IPS-15b (cell line): ENCODE results near the gene BTBD16.

ENCODE experiments used
- H3K27me3 ChIP-seq: one replicate; pipeline ENCODE4 v1.6.1; 2013; ENCODE audit warnings: low read length; ENCODE audit not compliant: control insufficient read depth, insufficient read depth
- H3K36me3 ChIP-seq: one replicate; pipeline ENCODE4 v1.6.1; 2013; ENCODE audit warnings: low read length; ENCODE audit not compliant: control insufficient read depth, insufficient read depth
- H3K4me1 ChIP-seq: one replicate; pipeline ENCODE4 v1.6.1; 2013; ENCODE audit warnings: mild to moderate bottlenecking, low read length; ENCODE audit not compliant: control insufficient read depth, insufficient read depth
- H3K4me3 ChIP-seq: one replicate; pipeline ENCODE4 v1.5.1; 2013; ENCODE audit warnings: low read depth, low read length
- H3K9ac ChIP-seq: one replicate; pipeline ENCODE4 v1.6.1; 2013; ENCODE audit warnings: low read depth, mild to moderate bottlenecking, low read length
- H3K9me3 ChIP-seq: one replicate; pipeline ENCODE4 v1.6.1; 2013; ENCODE audit warnings: mild to moderate bottlenecking, low read length; ENCODE audit not compliant: control insufficient read depth, insufficient read depth

Gene BTBD16

GRCh38 chr10:122280156-122280555, 9.1 kb downstream of the BTBD16 start:
- Histone ChIP-seq H3K36me3 (no peaks in the 10 kb centered on the region), H3K9me3 (no peaks in the 10 kb centered on the region), H3K9ac (no peak overlapping the region), H3K27me3 (no peaks in the 10 kb centered on the region), H3K4me3 (no peak overlapping the region), H3K4me1 (peaks cover 2% of the 10 kb centered on the region)

DNA sequence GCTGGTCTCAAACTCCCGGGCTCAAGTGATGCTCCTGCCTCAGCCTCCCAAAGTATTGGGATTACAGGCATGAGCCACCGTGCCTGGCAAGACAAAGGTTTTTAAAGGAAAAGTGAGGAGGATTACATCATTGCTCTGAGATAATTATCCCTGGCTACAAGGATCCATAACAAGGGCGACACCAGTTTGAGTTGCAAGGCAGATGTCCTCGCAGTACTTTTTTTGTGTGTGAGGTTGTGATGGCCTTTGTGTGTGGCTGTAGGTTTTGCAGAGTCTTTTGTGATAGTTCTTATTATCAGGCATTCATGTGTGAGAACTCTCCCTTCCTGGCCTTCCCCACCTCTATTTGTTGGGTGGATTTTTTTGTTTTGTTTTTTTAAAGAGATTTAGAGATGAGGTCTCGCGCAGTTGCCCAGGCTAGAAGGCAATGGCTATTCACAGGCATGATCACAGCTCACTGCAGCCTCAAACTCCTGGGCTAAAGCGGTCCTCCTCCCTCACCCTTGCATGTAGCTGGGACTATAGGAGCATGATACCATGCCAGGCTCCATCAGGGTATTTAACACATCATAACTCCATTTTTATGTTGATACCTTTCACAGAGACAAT, 10.0 kb downstream of the BTBD16 start:
- Histone ChIP-seq H3K4me1 (peaks cover 2% of the 10 kb centered on the region), H3K9me3 (no peaks in the 10 kb centered on the region), H3K4me3 (no peak overlapping the region), H3K27me3 (no peaks in the 10 kb centered on the region), H3K9ac (no peak overlapping the region), H3K36me3 (no peaks in the 10 kb centered on the region)

GRCh38 chr10:122281751-122282150, 10.7 kb downstream of the BTBD16 start:
- peaks cover 2% of the 10 kb centered on the region for H3K4me1 ChIP-seq
- H3K27me3 ChIP-seq = no peaks in the 10 kb centered on the region
- H3K36me3 ChIP-seq = no peaks in the 10 kb centered on the region
- no peaks in the 10 kb centered on the region for H3K9me3 ChIP-seq
- H3K9ac ChIP-seq = no peak overlapping the region
- H3K4me3 ChIP-seq = no peak overlapping the region

DNA sequence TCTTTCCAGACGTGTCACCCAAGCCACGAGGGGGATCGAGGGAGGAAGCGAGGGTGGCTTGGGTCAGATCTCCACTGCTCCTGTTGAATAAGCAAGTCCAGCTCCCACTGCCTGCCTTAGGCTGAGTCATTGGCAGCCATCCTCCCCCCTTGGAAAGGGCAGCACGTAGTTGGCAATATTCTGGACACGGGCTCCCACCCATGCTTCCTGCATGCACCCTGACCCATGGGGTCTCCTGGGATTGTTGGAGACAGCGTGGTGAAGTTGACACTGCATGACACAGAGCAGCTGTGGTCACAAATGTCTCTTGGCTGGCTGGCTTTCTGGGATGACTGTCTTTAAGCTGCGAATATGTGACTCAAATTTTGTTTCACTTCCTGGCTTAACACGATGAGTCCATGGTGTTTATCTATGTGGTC, 11.2 kb downstream of the BTBD16 start:
- Histone ChIP-seq H3K9ac (no peak overlapping the region), H3K4me1 (peaks cover 2% of the 10 kb centered on the region), H3K27me3 (no peaks in the 10 kb centered on the region), H3K4me3 (no peak overlapping the region), H3K9me3 (no peaks in the 10 kb centered on the region), H3K36me3 (no peaks in the 10 kb centered on the region)

GRCh38 chr10:122282909-122283308, 11.8 kb downstream of the BTBD16 start:
- peaks cover 2% of the 10 kb centered on the region for H3K4me1 ChIP-seq
- no peak overlapping the region for H3K9ac ChIP-seq
- H3K27me3 ChIP-seq = no peaks in the 10 kb centered on the region
- no peak overlapping the region for H3K4me3 ChIP-seq
- no peaks in the 10 kb centered on the region for H3K9me3 ChIP-seq
- no peaks in the 10 kb centered on the region for H3K36me3 ChIP-seq

DNA sequence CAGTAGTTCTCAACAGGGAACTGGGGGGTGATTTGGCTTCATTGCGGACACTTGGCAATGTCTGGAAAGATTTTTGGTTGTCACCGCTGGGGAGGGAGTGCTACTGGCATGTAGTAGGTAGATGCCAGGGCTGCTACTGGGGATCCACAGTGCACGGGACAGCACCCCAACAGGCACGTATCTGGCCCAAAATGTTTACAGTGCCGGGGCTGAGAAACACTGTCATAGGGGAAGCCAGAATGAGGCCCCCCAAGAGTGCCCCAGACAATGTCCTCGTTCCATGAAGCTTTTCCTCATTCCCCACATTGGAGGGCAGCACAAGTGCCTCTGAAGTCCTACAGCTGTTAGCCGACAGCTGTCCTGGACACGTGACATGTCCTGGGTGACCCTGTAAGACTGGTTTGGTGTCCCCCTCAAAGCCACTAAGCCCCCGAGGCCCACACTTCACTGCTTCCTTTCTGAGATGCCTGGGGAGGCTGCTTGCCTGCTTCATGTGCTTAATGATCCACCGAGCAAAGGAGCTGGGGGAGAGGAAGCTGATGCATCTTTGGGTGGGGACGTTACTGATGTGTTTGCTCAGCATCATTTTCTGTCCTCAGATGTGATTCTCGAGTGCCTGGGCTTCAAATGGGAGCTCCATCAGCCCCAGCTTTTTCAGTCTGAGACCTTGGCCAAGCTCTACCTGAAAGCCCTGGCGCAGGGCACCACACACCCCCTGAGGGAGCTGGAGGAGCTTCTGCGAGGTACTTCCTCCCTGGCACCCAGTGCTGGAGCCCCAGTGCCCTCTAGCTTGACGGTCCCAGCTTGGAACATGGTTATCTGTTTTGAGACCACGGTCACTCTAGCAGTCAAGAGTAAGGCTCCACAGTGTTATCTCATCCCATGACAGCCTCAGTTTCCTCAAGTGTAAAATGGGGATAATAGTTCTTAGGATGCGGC, 14.7 kb downstream of the BTBD16 start:
- no peaks in the 10 kb centered on the region for H3K36me3 ChIP-seq
- H3K4me3 ChIP-seq = no peak overlapping the region
- H3K9me3 ChIP-seq = no peaks in the 10 kb centered on the region
- H3K4me1 ChIP-seq = peaks cover 2% of the 10 kb centered on the region
- no peak overlapping the region for H3K9ac ChIP-seq
- H3K27me3 ChIP-seq = no peaks in the 10 kb centered on the region

DNA sequence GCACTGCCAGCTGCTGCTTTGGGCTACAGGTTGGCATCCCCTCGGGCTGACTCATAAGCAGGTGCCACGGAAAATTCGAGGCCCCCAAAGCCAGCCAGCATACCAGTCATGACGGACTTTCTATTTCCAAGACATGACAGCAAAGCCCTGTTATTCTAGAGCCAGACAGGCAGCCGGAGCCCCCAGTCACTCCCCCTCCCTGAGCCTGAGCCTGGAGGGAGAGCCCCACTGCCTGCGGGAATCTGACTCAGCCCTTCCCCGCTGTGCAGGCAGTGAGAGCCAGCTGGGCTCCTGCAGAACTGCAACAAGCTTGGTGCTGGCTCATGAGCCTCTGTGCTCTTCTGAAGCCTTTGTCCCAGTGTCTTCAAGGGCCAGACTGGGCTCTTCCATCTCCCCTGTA, 15.8 kb downstream of the BTBD16 start:
- no peak overlapping the region for H3K9ac ChIP-seq
- H3K9me3 ChIP-seq = no peaks in the 10 kb centered on the region
- H3K4me1 ChIP-seq = peaks cover 2% of the 10 kb centered on the region
- H3K27me3 ChIP-seq = no peaks in the 10 kb centered on the region
- H3K36me3 ChIP-seq = no peaks in the 10 kb centered on the region
- no peak overlapping the region for H3K4me3 ChIP-seq

GRCh38 chr10:122287570-122287969, 16.5 kb downstream of the BTBD16 start:
- no peak overlapping the region for H3K4me3 ChIP-seq
- H3K4me1 ChIP-seq = peaks cover 2% of the 10 kb centered on the region
- no peaks in the 10 kb centered on the region for H3K36me3 ChIP-seq

DNA sequence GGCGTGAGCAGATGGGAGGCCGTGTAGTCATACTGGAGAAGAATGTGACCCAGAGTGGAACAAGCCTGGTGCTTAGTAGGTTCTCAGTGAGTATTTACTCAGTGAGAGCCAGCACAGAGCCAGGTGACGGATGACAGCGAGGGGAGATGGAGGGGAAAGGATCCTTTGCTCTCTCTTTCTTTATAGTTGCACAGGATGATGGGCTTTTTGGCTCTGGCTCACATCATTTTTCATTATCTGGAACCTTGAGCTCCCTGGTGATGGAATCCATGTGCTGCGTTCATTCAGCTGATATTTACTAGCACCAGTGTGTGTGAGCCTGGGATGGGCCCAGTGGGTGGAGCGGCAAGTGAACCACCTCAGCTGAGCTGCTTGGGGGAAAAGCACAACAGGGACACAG, 17.2 kb downstream of the BTBD16 start:
- Histone ChIP-seq H3K27me3 (no peaks in the 10 kb centered on the region), H3K4me1 (no peaks in the 10 kb centered on the region), H3K9me3 (no peaks in the 10 kb centered on the region), H3K9ac (no peak overlapping the region), H3K4me3 (no peak overlapping the region), H3K36me3 (no peaks in the 10 kb centered on the region)

More at GRCh38 chr10:122287570-122287969, 16.5 kb downstream of the BTBD16 start:
- Histone ChIP-seq H3K9ac (no peak overlapping the region), H3K27me3 (no peaks in the 10 kb centered on the region), H3K9me3 (no peaks in the 10 kb centered on the region)

- Histone ChIP-seq H3K9me3 (no peaks in the 10 kb centered on the region), H3K27me3 (no peaks in the 10 kb centered on the region), H3K4me3 (no peak overlapping the region), H3K9ac (no peak overlapping the region), H3K36me3 (no peaks in the 10 kb centered on the region), H3K4me1 (no peaks in the 10 kb centered on the region)
Observed at GRCh38 chr10:122288917-122289316, 17.8 kb downstream of the BTBD16 start.

DNA sequence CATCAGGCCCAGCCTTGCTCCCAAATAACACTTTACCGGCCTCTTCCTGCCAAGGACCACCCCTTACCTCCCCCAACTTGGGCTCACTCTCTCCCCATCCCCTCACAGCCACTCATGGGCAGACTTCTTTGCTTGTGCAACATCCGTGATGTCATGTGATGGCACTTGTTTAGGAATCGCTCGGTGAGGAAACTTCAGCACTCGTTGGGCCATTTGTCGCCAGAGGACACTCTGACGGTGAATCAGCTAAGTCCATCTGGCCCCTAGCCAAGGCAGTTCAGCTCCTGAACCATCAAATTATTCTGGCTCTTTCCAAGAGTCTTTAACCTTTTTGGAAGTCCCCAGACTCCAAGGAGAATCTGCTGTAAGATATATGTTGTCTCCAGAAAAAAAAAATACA, 19.2 kb downstream of the BTBD16 start:
- no peak overlapping the region for H3K9ac ChIP-seq
- H3K27me3 ChIP-seq = no peaks in the 10 kb centered on the region
- H3K4me1 ChIP-seq = no peaks in the 10 kb centered on the region
- H3K4me3 ChIP-seq = no peak overlapping the region
- H3K9me3 ChIP-seq = no peaks in the 10 kb centered on the region
- H3K36me3 ChIP-seq = no peaks in the 10 kb centered on the region
